ENCODE data around the gene ATG4C.

- TF ChIP-seq, protein P1, sequence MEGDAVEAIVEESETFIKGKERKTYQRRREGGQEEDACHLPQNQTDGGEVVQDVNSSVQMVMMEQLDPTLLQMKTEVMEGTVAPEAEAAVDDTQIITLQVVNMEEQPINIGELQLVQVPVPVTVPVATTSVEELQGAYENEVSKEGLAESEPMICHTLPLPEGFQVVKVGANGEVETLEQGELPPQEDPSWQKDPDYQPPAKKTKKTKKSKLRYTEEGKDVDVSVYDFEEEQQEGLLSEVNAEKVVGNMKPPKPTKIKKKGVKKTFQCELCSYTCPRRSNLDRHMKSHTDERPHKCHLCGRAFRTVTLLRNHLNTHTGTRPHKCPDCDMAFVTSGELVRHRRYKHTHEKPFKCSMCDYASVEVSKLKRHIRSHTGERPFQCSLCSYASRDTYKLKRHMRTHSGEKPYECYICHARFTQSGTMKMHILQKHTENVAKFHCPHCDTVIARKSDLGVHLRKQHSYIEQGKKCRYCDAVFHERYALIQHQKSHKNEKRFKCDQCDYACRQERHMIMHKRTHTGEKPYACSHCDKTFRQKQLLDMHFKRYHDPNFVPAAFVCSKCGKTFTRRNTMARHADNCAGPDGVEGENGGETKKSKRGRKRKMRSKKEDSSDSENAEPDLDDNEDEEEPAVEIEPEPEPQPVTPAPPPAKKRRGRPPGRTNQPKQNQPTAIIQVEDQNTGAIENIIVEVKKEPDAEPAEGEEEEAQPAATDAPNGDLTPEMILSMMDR (IDR thresholded peaks at IDR 0.05), result no peak
- no peak for TF ChIP-seq POLR2A (IDR thresholded peaks at IDR 0.05)
Measured at GRCh38 chr1:62905872-62906271, 121.9 kb downstream of the ATG4C start.

All from breast epithelium (tissue), 3 donors.